GM23248 (cell line): Measurements from ENCODE around the gene RBM28. TPM values are rescaled to one million over a fixed set of nuclear protein-coding genes. Genes with fewer than 3 reads are reported as not detected.

ENCODE experiments used
- DNase-seq: peaks from one replicate; pipeline ENCODE4 v3.0.0-alpha.2; 2015
- H2AFZ ChIP-seq: fragments of 200-600 bp; sonication (generic); 2 replicates; pipeline ENCODE4 v1.6.1; 2016; ENCODE audit warnings: antibody characterized with exemption
- H3F3A ChIP-seq: fragments of 200-600 bp; sonication (generic); 2 replicates; pipeline ENCODE4 v1.6.1; 2016; ENCODE audit warnings: mild to moderate bottlenecking, antibody characterized with exemption, mixed run types; ENCODE audit not compliant: insufficient read depth
- H3K27ac ChIP-seq: fragments of 200-600 bp; sonication (generic); 2 replicates; pipeline ENCODE4 v1.5.1; 2016; ENCODE audit warnings: mild to moderate bottlenecking
- H3K27me3 ChIP-seq: fragments of 200-600 bp; sonication (generic); replicated peaks from 2 replicates; pipeline ENCODE4 v1.6.1; 2016; ENCODE audit warnings: mild to moderate bottlenecking; ENCODE audit not compliant: insufficient read depth
- H3K36me3 ChIP-seq: fragments of 200-600 bp; sonication (generic); 2 replicates; pipeline ENCODE4 v1.6.1; 2016; ENCODE audit warnings: low read depth, mild to moderate bottlenecking
- H3K4me1 ChIP-seq: fragments of 200-600 bp; sonication (generic); 2 replicates; pipeline ENCODE4 v1.6.1; 2016; ENCODE audit warnings: mild to moderate bottlenecking; ENCODE audit not compliant: insufficient read depth
- H3K4me2 ChIP-seq: fragments of 200-600 bp; sonication (generic); one replicate; pipeline ENCODE4 v1.6.1; 2016; ENCODE audit warnings: mild to moderate bottlenecking; ENCODE audit not compliant: unreplicated experiment
- H3K4me3 ChIP-seq: fragments of 200-600 bp; sonication (generic); 2 replicates; pipeline ENCODE4 v1.5.1; 2016; ENCODE audit warnings: mild to moderate bottlenecking
- H3K79me2 ChIP-seq: fragments of 200-600 bp; sonication (generic); 2 replicates; pipeline ENCODE4 v1.6.1; 2016; ENCODE audit warnings: mild to moderate bottlenecking; ENCODE audit not compliant: insufficient read depth
- H3K9ac ChIP-seq: fragments of 200-600 bp; sonication (generic); 2 replicates; pipeline ENCODE4 v1.6.1; 2016; ENCODE audit warnings: mild to moderate bottlenecking
- H3K9me2 ChIP-seq: fragments of 200-600 bp; sonication (generic); 2 replicates; pipeline ENCODE4 v1.6.1; 2016; ENCODE audit warnings: mixed run types, mild to moderate bottlenecking, moderate library complexity; ENCODE audit not compliant: insufficient read depth
- H3K9me3 ChIP-seq: fragments of 200-600 bp; sonication (generic); one replicate; pipeline ENCODE4 v1.6.1; 2017; ENCODE audit warnings: low read depth
- H4K20me1 ChIP-seq: fragments of 200-600 bp; sonication (generic); 2 replicates; pipeline ENCODE4 v1.6.0; 2016; ENCODE audit not compliant: insufficient read depth
- EZH2 ChIP-seq: fragments of 200-600 bp; sonication (generic); IDR thresholded peaks from 2 replicates; pipeline ENCODE4 v1.6.1; 2018; ENCODE audit warnings: antibody characterized with exemption, mild to moderate bottlenecking; ENCODE audit not compliant: insufficient read depth, poor library complexity, severe bottlenecking
- EZH2phosphoT487 ChIP-seq: fragments of 200-600 bp; sonication (generic); IDR thresholded peaks from 2 replicates; pipeline ENCODE4 v1.6.1; 2018; ENCODE audit warnings: antibody characterized with exemption, moderate library complexity, mild to moderate bottlenecking, low read depth; ENCODE audit not compliant: insufficient read depth
- WGBS, 2 experiments: methylation state at CpG; one replicate each; pipeline ENCODE4 v1.1.6; 2015 to 2017; ENCODE audit warnings: low lambda C conversion rate in 2 of 2, low coverage in 1 of 2; ENCODE audit errors: missing lambda C conversion rate in 2 of 2; 5-methylcytosine and 5-hydroxymethylcytosine counted together
- in situ Hi-C: fragments of 300-500 bp; cut with MboI; formaldehyde crosslinking; loops from 2 replicates; pipeline ENCODE4 v1.15.0; 2020
- polyA plus RNA-seq: library from polyadenylated mRNA; unstranded; fragments of >200 nt; fragmentation: Nextera tagmentation; extraction: Ambion mirVana; gene quantifications from 2 replicates; pipeline ENCODE4 v1.2.1, GENCODE V29; 2016
- total RNA-seq: library from RNA; depleted of rRNA; stranded (reverse); fragments of >200 nt; shearing (Covaris generic); gene quantifications from 2 replicates; pipeline ENCODE4 v1.2.3, GENCODE V29; 2014

The RBM28 gene
- total and polyA plus RNA-seq, 2 experiments from 2014 or later: 18.9 to 25.7 TPM

DNA sequence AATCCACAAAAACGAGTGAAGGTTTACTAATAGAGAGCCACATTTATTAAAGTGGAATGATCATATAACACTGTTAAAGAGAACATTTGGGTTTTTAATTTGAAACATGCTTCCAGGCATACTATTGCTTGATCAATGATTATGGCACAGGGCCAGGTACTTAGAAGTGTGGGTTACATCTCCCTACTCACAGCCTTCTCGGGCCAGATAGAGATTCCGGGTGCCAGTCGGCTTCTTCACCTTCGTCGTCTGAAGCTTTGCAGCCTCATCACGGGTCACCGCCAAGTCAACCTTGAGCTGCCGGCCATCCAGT is 19.4 kb downstream of the RBM28 start:
- Histone ChIP-seq H3K9ac (no peak overlapping the region), H3K4me2 (peak overlapping the region; percentile 46), H3K9me2 (no peaks in the 10 kb centered on the region), H3K27ac (peak overlapping the region; percentile 90), H3K36me3 (peaks cover 24% of the 10 kb centered on the region), H4K20me1 (no peaks in the 10 kb centered on the region), H3K27me3 (no peaks in the 10 kb centered on the region), H3K4me3 (no peak overlapping the region), H3K9me3 (no peaks in the 10 kb centered on the region), H3F3A (peaks cover 36% of the 10 kb centered on the region), H3K4me1 (peaks cover 43% of the 10 kb centered on the region), H2AFZ (no peak overlapping the region), H3K79me2 (no peaks in the 10 kb centered on the region)
- TF ChIP-seq EZH2 (no peak), EZH2phosphoT487 (no peak)
- 86 to 89% methylated on average over 9 of the region's 9 CpGs for WGBS, 2 experiments
- DNase-seq: no peak
- in situ Hi-C loops: no loop called here

DNA sequence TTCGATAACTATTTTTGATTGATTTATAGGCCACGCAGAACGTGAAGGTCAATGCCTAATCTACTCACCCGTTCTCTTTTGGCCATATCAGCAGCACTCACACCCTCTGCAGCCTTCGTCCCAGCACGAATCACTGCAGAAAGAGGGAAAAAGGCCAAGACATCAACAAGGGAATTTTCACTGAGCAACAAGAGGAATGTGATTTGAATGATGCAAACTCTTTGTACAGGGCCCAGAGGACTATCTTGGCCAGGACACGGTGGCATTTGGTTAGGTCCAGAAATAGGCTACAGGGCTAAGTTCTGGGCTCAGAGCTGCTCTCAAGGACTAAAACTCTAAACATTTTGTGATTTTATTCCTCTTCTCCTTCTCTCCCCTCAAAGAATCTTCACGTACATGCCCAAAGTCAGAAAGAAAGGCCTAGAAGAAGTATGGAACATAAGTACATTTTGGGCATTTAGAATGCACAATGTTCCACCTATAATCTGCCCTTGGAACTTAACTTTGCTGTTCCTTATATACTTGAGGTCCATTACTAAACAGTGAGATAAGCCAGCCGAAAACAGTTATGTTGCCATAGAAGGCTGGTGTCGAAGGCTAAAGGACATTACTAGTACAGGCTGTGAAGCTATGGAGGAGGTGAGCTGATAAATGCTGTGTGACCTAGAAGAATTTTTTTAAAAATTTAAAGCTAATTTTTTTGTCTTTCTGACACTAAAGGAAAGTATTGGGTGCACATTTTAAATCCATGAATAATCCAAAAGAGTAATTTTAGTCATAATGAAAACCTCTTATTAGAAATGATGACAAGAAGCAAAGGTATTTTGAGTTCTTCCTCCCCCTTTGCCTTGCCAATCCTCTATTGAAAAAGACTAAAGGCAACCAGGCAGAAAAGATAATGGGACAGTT is 20.0 kb downstream of the RBM28 start:
- H3K27ac ChIP-seq: peak overlapping the region; percentile 90
- H3F3A ChIP-seq: peaks cover 36% of the 10 kb centered on the region
- H3K9me3 ChIP-seq: no peaks in the 10 kb centered on the region
- in situ Hi-C loops: no loop called here
- H3K9ac ChIP-seq: peak overlapping the region; percentile 62
- TF ChIP-seq EZH2phosphoT487 (no peak), EZH2 (no peak)
- DNase-seq: peak; percentile 75
- no peaks in the 10 kb centered on the region for H3K27me3 ChIP-seq
- peaks cover 30% of the 10 kb centered on the region for H3K36me3 ChIP-seq
- no peaks in the 10 kb centered on the region for H4K20me1 ChIP-seq
- 68% methylated on average over 10 of the region's 10 CpGs for WGBS, 2 experiments
- H3K4me1 ChIP-seq: peaks cover 43% of the 10 kb centered on the region
- peak overlapping the region; percentile 46 for H3K4me2 ChIP-seq
- no peaks in the 10 kb centered on the region for H3K9me2 ChIP-seq
- H3K4me3 ChIP-seq: no peak overlapping the region
- H2AFZ ChIP-seq: no peak overlapping the region
- no peaks in the 10 kb centered on the region for H3K79me2 ChIP-seq

DNA sequence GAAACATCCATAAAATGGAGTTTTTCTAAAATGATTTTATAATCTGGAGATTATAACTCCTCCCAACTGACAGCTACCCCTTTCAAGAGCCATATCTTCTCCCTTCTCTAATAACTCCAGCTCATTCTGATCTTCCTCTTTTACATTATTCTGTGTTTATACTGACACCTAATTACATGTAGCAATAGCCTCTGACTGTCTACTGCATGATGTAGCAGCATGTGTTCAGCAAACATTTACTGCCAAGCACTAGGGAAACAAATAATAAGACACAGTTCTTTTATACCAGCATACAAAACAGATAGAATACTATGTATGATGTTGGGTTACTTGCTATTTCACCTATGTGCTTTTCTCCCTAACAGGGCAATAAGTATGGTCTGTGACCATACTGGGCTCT is 20.7 kb downstream of the RBM28 start:
- Histone ChIP-seq H4K20me1 (no peaks in the 10 kb centered on the region), H3K27me3 (no peaks in the 10 kb centered on the region), H3K36me3 (peaks cover 34% of the 10 kb centered on the region), H3K9ac (peak overlapping the region; percentile 62), H3K9me2 (no peaks in the 10 kb centered on the region), H3K4me3 (no peak overlapping the region), H3K9me3 (no peaks in the 10 kb centered on the region), H3K27ac (peak overlapping the region; percentile 90), H3F3A (peaks cover 34% of the 10 kb centered on the region), H2AFZ (no peak overlapping the region), H3K79me2 (no peaks in the 10 kb centered on the region), H3K4me2 (peak overlapping the region; percentile 46), H3K4me1 (peaks cover 43% of the 10 kb centered on the region)
- in situ Hi-C loops: no loop called here
- TF ChIP-seq EZH2: no peak
- no peak for TF ChIP-seq EZH2phosphoT487
- DNase-seq: peak; percentile 47

DNA sequence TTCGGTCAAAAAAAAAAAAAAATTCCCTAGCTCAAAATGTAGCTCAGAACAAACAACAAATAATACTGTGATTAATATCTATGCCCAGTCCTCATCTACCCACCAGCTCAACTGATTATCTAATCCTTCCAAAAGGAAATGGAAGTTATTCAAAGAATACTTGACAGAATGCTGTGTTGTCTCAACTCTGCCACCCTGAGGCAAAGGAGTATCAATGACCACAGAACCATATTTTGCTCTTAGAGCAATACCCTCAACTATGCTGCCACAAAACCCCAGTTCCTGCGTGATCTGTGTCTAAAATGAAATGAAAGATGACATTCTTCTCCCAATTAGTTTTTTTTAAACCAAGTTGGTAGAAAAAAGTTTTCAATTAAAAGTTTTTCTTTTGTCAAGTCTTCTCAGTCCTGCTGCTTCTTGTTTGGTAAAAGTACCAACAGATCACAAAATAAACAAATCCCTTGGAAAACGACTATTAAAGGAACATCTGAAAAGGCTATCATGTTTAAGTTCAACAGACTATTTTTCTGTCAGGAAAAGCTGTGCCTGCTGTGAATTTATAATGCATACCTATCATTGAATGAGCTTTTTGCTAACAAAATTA is 21.6 kb downstream of the RBM28 start:
- H3K4me3 ChIP-seq: no peak overlapping the region
- TF ChIP-seq EZH2 (no peak), EZH2phosphoT487 (no peak)
- no peaks in the 10 kb centered on the region for H3K9me3 ChIP-seq
- 0 out of 2 replicates have a peak overlapping the region, but pooled peaks have one; percentile 90 for H3K27ac ChIP-seq
- H3K4me2 ChIP-seq: peak overlapping the region; percentile 46
- no peak overlapping the region for H2AFZ ChIP-seq
- 78 to 84% methylated on average over 3 of the region's 3 CpGs for WGBS, 2 experiments
- in situ Hi-C loops: no loop called here
- peaks cover 43% of the 10 kb centered on the region for H3K4me1 ChIP-seq
- peak overlapping the region; percentile 6; the same call in 1 of the 2 replicates for H3K9ac ChIP-seq
- peak; percentile 78 for DNase-seq
- H3K9me2 ChIP-seq: no peaks in the 10 kb centered on the region
- no peaks in the 10 kb centered on the region for H3K27me3 ChIP-seq
- no peaks in the 10 kb centered on the region for H3K79me2 ChIP-seq
- peaks cover 41% of the 10 kb centered on the region for H3K36me3 ChIP-seq
- H3F3A ChIP-seq: peaks cover 32% of the 10 kb centered on the region
- H4K20me1 ChIP-seq: no peaks in the 10 kb centered on the region
